HG02571 (cell line): ENCODE data around the gene KRTAP2-1.
"Not testable (repeated sequence)": the region's sequence is repeated elsewhere in the genome, so short reads cannot be mapped to it uniquely, and the experiment has no call there.

Experiments
- ATAC-seq: cut with Tn5 transposase; IDR thresholded peaks from one replicate; pipeline ENCODE4 v1.9.1; 2021; ENCODE audit warnings: mild to moderate bottlenecking, moderate library complexity; ENCODE audit not compliant: unreplicated experiment

KRTAP2-1 gene

GRCh38 chr17:41058741-41059140 lies 11.6 kb upstream of the KRTAP2-1 start:
- no peak for ATAC-seq

- no peak for ATAC-seq
Measured at GRCh38 chr17:41057547-41057946, 10.4 kb upstream of the KRTAP2-1 start.

- ATAC-seq, result not testable (repeated sequence)
Measured at GRCh38 chr17:41055130-41055529, 8.0 kb upstream of the KRTAP2-1 start, which contains the start of gene KRTAP2-2. TSS of gene KRTAP2-2 (minus strand) at chr17:41055230. CDS start at chr17:41055211, 19 bp downstream.

GRCh38 chr17:41054556-41054955 lies 7.4 kb upstream of the KRTAP2-1 start:
- not testable (repeated sequence) for ATAC-seq

GRCh38 chr17:41054025-41054424 lies 6.9 kb upstream of the KRTAP2-1 start:
- ATAC-seq, result no peak

- ATAC-seq, result no peak
Measured at GRCh38 chr17:41052566-41052965, 5.5 kb upstream of the KRTAP2-1 start.

GRCh38 chr17:41049110-41049509 lies 2.0 kb upstream of the KRTAP2-1 start:
- ATAC-seq, result no peak

GRCh38 chr17:41048441-41048840 lies 1.3 kb upstream of the KRTAP2-1 start:
- ATAC-seq, result no peak

GRCh38 chr17:41042953-41043352 lies 4.2 kb downstream of the KRTAP2-1 start:
- no peak for ATAC-seq

GRCh38 chr17:41040783-41041571 lies 6.1 kb downstream of the KRTAP2-1 start, which contains the start of gene KRTAP1-1:
TSS of gene KRTAP1-1 (minus strand) at chr17:41041450. CDS start at chr17:41041397, 53 bp downstream.
- ATAC-seq, result not testable (repeated sequence)

GRCh38 chr17:41037853-41038350 lies 9.2 kb downstream of the KRTAP2-1 start:
- ATAC-seq, result no peak

- ATAC-seq, result not testable (repeated sequence)
Measured at GRCh38 chr17:41034346-41034935, 12.7 kb downstream of the KRTAP2-1 start, which contains the start of gene KRTAP1-3. TSS of gene KRTAP1-3 (minus strand) at chr17:41034874. CDS start at chr17:41034821, 53 bp downstream.

- ATAC-seq, result no peak
Measured at GRCh38 chr17:41029633-41030245, 17.4 kb downstream of the KRTAP2-1 start, which contains the start of gene KRTAP1-4. TSS of gene KRTAP1-4 (minus strand) at chr17:41030195. CDS start at chr17:41030078, 117 bp downstream.

GRCh38 chr17:41026715-41027471 lies 20.2 kb downstream of the KRTAP2-1 start, which contains the start of gene KRTAP1-5:
TSS of gene KRTAP1-5 (minus strand) at chr17:41027208. CDS start at chr17:41027155, 53 bp downstream.
- ATAC-seq, result no peak

- no peak for ATAC-seq
Measured at GRCh38 chr17:41024697-41025096, 22.4 kb downstream of the KRTAP2-1 start.

- ATAC-seq, result no peak
Measured at GRCh38 chr17:41020336-41020735, 26.8 kb downstream of the KRTAP2-1 start.

- ATAC-seq, result no peak
Measured at GRCh38 chr17:41019415-41019814, 27.7 kb downstream of the KRTAP2-1 start.

GRCh38 chr17:41018541-41018940 lies 28.6 kb downstream of the KRTAP2-1 start:
- no peak for ATAC-seq

GRCh38 chr17:41016578-41017215 lies 30.4 kb downstream of the KRTAP2-1 start:
- no peak for ATAC-seq

GRCh38 chr17:41015454-41015853 lies 31.7 kb downstream of the KRTAP2-1 start:
- ATAC-seq, result no peak
